Activated T-helper 1 cell treated with anti-CD3 and anti-CD28 coated beads, Interleukin-2, amount 50 U/mL, for 16 hours (primary cell): Measurements from ENCODE around the gene MOB3B.

Experiments
- DNase-seq, 2 donors: peaks; one replicate each; pipeline ENCODE4 v3.0.0-alpha.2; 2020; ENCODE audit warnings: low read depth in 1 of 2, low spot score in 1 of 2

The MOB3B gene

GRCh38 chr9:27368316-27368985 lies 161.2 kb downstream of the MOB3B start:
- DNase-seq = no peak

DNA sequence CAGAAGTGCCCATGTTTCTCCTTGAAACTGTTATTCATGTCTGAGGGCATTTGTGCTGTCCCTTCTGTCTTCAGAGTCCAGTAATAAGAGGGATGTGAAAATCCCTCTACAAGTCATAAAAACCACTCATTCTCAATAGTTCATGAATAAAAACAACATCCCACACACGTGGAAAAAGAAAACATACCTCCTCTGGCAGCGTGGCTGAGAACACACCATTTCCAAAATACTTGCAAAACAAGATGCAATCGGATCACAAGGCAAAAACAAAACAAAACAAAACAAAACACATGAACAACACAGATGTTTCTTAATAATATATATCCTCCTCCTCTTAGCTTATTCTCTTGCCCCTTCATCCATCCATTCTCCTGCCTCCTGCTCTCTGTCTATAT lies 161.7 kb downstream of the MOB3B start:
- DNase-seq = no peak

DNA sequence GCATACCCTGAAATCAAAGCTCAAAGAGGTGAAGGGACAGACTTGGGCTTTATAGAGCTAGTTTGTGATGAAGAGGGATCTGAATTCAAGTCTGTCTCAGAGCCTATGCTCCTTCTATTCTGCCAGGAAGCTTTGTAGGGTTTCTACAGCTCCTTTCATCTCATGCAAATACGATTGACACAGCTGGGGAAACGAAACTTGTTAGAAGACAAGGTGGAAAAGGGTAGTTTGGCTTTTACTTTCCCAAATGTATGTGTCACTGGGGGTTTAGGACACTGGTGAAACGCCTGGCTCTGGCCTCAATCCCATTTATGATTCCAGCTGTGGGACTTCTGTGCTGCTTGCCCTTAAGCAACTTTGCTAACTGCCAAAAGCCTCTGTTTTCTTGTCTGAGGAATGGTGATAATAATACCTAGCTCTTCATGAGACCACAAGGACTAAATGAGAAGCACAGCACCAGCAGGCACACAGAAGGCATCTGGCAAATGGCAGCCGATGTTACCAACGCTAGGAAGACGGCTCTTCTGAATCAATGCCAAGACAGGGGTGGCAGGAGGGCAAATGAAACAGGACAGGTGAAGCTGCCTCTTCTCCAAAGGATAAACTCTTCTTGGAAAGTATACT lies 162.3 kb downstream of the MOB3B start:
- DNase-seq = no peak

GRCh38 chr9:27365707-27366376 lies 163.8 kb downstream of the MOB3B start:
- DNase-seq = no peak

GRCh38 chr9:27362447-27363210 lies 167.0 kb downstream of the MOB3B start:
- no peak for DNase-seq

DNA sequence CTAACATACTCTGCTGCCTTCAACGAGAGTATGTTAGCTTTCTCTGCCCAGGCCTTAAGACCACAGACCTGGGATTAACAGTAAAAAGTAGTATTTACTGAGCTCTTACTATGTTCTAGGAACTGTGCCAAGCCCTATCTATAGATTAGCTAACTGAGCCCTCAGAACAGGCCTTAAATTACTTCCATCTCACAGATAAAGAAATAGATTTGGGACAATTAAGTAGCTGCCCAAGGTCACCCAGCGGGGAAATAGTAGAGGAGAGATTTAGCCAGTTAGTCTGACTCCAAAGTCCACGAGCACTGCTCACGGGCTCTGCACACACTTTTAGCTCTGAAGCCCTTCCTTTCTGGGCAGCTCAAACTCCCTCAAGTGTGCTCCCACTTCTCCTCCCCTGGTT lies 168.1 kb downstream of the MOB3B start:
- DNase-seq = no peak

DNA sequence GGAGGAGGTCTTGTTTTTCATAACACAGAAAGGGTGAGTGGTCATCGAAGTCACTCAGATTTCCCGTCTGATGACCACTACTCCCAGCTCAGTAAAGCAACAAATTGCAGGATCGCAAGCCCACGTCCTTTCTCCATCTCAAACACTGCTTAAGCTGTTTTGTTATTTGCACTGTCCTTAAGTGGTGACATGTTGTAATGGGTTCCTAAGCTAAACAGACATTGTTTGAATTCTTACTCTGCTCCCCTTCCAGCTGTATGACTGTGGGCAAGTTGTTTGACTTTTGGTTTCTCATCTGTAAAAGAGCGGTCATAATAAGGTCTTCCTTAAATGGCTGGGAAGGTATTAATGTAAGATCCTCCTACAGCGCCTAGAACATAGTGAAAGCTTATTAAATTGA lies 169.9 kb downstream of the MOB3B start:
- no peak for DNase-seq

- DNase-seq = no peak
Observed at GRCh38 chr9:27358007-27358406, 171.6 kb downstream of the MOB3B start.

GRCh38 chr9:27356446-27356845 lies 173.2 kb downstream of the MOB3B start:
- no peak for DNase-seq

- DNase-seq = no peak
Observed at GRCh38 chr9:27355166-27355565, 174.4 kb downstream of the MOB3B start.

- DNase-seq = no peak
Observed at GRCh38 chr9:27353474-27354229, 176.0 kb downstream of the MOB3B start.

GRCh38 chr9:27353166-27353473 lies 176.5 kb downstream of the MOB3B start:
- DNase-seq = no peak

DNA sequence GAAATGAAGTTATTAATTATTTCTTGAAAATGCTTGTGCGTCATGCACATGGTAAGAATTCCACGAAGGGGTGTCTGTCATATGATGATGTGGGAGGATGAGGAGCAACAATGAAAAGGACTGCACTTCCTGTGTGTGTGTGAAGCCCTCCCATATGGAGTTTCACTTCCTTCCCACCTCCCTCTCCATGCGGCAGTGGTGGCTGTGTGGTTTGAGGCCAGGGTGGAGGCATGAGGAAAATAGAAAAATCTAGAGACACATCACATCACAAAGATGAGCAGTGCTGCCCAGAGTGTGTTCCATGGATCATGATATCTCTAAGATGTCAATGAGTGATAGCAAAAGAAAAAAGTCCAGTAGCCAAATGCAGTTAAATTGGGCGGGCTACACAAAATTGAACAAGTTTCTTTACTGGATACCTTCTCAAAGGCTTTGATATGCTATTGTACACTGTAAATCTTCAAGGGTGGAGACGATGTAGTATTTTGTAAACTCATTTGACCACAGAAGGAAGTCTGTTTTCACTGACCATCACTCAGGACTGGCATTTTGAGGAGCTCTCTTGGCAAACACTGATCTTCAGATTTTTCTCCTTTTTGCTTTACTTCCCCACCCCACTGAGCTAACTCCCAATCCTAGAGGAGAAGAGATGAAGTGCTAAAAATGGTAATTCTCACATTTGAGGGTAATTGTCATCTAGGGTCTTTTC lies 177.0 kb downstream of the MOB3B start:
- no peak for DNase-seq

DNA sequence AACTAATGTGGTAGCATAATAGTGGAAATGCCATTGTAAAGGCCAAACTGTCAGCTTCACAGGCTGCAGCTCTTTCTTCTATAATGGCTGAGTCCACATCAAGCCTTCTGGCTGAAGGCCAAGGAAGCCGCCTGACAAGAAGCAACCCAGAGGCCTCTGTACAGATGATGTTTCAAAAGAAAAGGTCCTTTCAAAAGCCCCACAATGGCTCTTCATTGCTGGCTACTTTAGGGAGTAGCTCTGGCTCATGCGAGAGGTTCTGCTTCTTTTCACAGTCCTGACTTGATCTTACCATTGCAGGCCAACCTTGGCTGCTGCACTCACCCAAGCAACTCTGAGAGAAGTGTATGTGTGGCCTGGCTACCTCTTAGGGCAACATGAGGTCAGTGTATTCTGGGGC lies 178.2 kb downstream of the MOB3B start:
- no peak for DNase-seq

DNA sequence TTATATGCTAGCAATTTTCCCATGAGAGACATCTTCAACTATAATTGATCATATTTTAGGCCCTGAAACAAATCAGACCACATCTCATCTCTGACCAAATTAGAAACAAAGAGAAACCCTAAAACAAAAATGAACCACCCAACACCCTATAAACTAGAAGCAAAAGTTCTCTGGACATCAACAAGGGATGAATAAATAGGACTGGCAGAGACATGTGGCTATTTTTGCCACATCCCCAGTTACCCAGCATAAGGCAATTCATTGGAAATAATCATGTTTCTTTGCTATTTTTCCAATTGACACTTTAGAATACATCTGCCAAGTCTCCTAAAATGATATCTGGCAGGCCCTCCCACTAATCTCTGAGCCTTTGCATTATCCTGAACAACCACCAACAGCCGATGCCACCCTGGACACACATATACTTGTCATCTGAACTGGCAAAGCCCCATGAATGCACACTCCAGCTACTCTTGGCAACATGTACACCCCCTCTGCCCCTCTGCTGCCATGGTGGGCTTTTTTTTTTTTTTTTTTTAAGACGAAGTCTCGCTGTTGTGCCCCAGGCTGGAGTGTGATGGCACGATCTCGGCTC lies 179.1 kb downstream of the MOB3B start:
- no peak for DNase-seq

- DNase-seq = no peak
Observed at GRCh38 chr9:27349698-27350080, 179.9 kb downstream of the MOB3B start.

GRCh38 chr9:27348785-27349697 lies 180.6 kb downstream of the MOB3B start:
- no peak for DNase-seq

DNA sequence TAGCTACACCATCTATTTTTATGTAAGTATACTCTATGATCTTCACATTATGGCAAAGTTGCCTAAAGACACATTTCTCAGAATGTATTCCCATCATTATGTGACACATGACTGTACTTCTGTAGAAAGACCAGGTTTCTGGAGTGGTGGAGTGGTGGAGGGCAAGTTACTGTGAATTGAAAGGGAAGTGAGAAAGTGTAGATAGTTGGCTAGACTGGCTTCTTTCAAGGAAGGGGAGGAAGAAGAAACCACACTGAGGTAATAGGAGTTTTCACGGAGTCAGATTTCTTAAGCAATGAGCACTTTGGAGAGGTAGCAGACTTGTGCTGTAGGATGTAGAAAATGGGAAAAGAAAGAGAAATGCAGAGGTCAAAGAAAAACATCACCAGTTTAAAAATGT lies 181.7 kb downstream of the MOB3B start:
- no peak for DNase-seq

- no peak for DNase-seq
Observed at GRCh38 chr9:27344776-27345175, 184.8 kb downstream of the MOB3B start.
